Activated naive CD8-positive, alpha-beta T cell treated with anti-CD3 and anti-CD28 coated beads, Interleukin-2, amount 50 U/mL, for 24 hours (primary cell): ENCODE data around the gene PDK3.

Experiments
- ATAC-seq: fragments of 150-1000 bp; cut with Tn5 transposase; one replicate; pipeline ENCODE4 v1.10.0; 2021
- DNase-seq: peaks from one replicate; pipeline ENCODE4 v3.0.0; 2021
- H3K27ac Mint-ChIP-seq: one replicate; pipeline ENCODE4 v1.8.0; 2021; ENCODE audit warnings: mild to moderate bottlenecking, mixed read lengths
- H3K27me3 Mint-ChIP-seq: one replicate; pipeline ENCODE4 v1.8.0; 2021; ENCODE audit warnings: mixed read lengths
- H3K36me3 Mint-ChIP-seq: one replicate; pipeline ENCODE4 v1.8.0; 2021; ENCODE audit warnings: low read depth, mixed read lengths
- H3K4me1 Mint-ChIP-seq: one replicate; pipeline ENCODE4 v1.8.0; 2021; ENCODE audit warnings: mixed read lengths
- H3K4me3 Mint-ChIP-seq: one replicate; pipeline ENCODE4 v1.8.0; 2021; ENCODE audit warnings: mild to moderate bottlenecking, moderate library complexity, mixed read lengths
- H3K9me3 Mint-ChIP-seq: one replicate; pipeline ENCODE4 v1.8.0; 2021; ENCODE audit warnings: mixed read lengths

PDK3 gene

GRCh38 chrX:24553011-24553410 is 87.9 kb downstream of the PDK3 start:
- no peaks in the 10 kb centered on the region for H3K9me3 Mint-ChIP-seq
- H3K27me3 Mint-ChIP-seq: no peaks in the 10 kb centered on the region
- H3K4me3 Mint-ChIP-seq: no peak overlapping the region
- H3K27ac Mint-ChIP-seq: no peak overlapping the region
- H3K4me1 Mint-ChIP-seq: no peaks in the 10 kb centered on the region
- DNase-seq: no peak
- ATAC-seq: no peak
- H3K36me3 Mint-ChIP-seq: no peaks in the 10 kb centered on the region

GRCh38 chrX:24561121-24561520 is 96.0 kb downstream of the PDK3 start:
- H3K27ac Mint-ChIP-seq: no peak overlapping the region
- H3K4me1 Mint-ChIP-seq: no peaks in the 10 kb centered on the region

GRCh38 chrX:24563291-24564010 is 98.4 kb downstream of the PDK3 start:
- no peak for ATAC-seq
- no peak overlapping the region for H3K4me3 Mint-ChIP-seq
- H3K27me3 Mint-ChIP-seq: no peaks in the 10 kb centered on the region

More at GRCh38 chrX:24561121-24561520, 96.0 kb downstream of the PDK3 start:
- no peak for DNase-seq
- Mint-ChIP-seq H3K27me3 (no peaks in the 10 kb centered on the region), H3K36me3 (no peaks in the 10 kb centered on the region), H3K9me3 (no peaks in the 10 kb centered on the region), H3K4me3 (no peak overlapping the region)
- no peak for ATAC-seq

GRCh38 chrX:24566240-24566639 is 101.2 kb downstream of the PDK3 start:
- no peak overlapping the region for H3K27ac Mint-ChIP-seq
- H3K27me3 Mint-ChIP-seq: no peaks in the 10 kb centered on the region
- no peaks in the 10 kb centered on the region for H3K9me3 Mint-ChIP-seq
- no peak for DNase-seq
- no peaks in the 10 kb centered on the region for H3K36me3 Mint-ChIP-seq
- ATAC-seq: no peak
- no peak overlapping the region for H3K4me3 Mint-ChIP-seq
- no peaks in the 10 kb centered on the region for H3K4me1 Mint-ChIP-seq

More at GRCh38 chrX:24563291-24564010, 98.4 kb downstream of the PDK3 start:
- DNase-seq: no peak
- Mint-ChIP-seq H3K27ac (no peak overlapping the region), H3K4me1 (no peaks in the 10 kb centered on the region), H3K36me3 (no peaks in the 10 kb centered on the region), H3K9me3 (no peaks in the 10 kb centered on the region)

- H3K36me3 Mint-ChIP-seq: no peaks in the 10 kb centered on the region
- DNase-seq (no peak), ATAC-seq (no peak)
- no peaks in the 10 kb centered on the region for H3K9me3 Mint-ChIP-seq
- no peaks in the 10 kb centered on the region for H3K4me1 Mint-ChIP-seq
- H3K27ac Mint-ChIP-seq: no peak overlapping the region
- H3K4me3 Mint-ChIP-seq: no peak overlapping the region
- H3K27me3 Mint-ChIP-seq: no peaks in the 10 kb centered on the region
These were observed 102.1 kb downstream of the PDK3 start for GRCh38 chrX:24567169-24567568.

GRCh38 chrX:24574743-24575142 is 109.7 kb downstream of the PDK3 start:
- no peak overlapping the region for H3K4me3 Mint-ChIP-seq
- no peak overlapping the region for H3K27ac Mint-ChIP-seq
- no peaks in the 10 kb centered on the region for H3K36me3 Mint-ChIP-seq
- ATAC-seq: no peak
- no peaks in the 10 kb centered on the region for H3K27me3 Mint-ChIP-seq
- DNase-seq: no peak
- H3K4me1 Mint-ChIP-seq: no peaks in the 10 kb centered on the region
- H3K9me3 Mint-ChIP-seq: no peaks in the 10 kb centered on the region

GRCh38 chrX:24575496-24575895 is 110.4 kb downstream of the PDK3 start:
- ATAC-seq (no peak), DNase-seq (no peak)
- Mint-ChIP-seq H3K4me3 (no peak overlapping the region), H3K4me1 (no peaks in the 10 kb centered on the region), H3K36me3 (no peaks in the 10 kb centered on the region), H3K27ac (no peak overlapping the region), H3K9me3 (no peaks in the 10 kb centered on the region), H3K27me3 (no peaks in the 10 kb centered on the region)

GRCh38 chrX:24577091-24577490 is 112.0 kb downstream of the PDK3 start:
- no peak for ATAC-seq
- no peak overlapping the region for H3K27ac Mint-ChIP-seq
- no peaks in the 10 kb centered on the region for H3K4me1 Mint-ChIP-seq
- H3K4me3 Mint-ChIP-seq: no peak overlapping the region
- no peaks in the 10 kb centered on the region for H3K36me3 Mint-ChIP-seq
- no peak for DNase-seq
- H3K27me3 Mint-ChIP-seq: no peaks in the 10 kb centered on the region
- H3K9me3 Mint-ChIP-seq: no peaks in the 10 kb centered on the region
